ENCODE results near the gene B3GALT6. TPM values are rescaled to one million over a fixed set of nuclear protein-coding genes. Genes with fewer than 3 reads are reported as not detected.

Gene B3GALT6
- total RNA-seq, 2 donors from 2014 or later = 24.8 to 31.5 TPM

DNA sequence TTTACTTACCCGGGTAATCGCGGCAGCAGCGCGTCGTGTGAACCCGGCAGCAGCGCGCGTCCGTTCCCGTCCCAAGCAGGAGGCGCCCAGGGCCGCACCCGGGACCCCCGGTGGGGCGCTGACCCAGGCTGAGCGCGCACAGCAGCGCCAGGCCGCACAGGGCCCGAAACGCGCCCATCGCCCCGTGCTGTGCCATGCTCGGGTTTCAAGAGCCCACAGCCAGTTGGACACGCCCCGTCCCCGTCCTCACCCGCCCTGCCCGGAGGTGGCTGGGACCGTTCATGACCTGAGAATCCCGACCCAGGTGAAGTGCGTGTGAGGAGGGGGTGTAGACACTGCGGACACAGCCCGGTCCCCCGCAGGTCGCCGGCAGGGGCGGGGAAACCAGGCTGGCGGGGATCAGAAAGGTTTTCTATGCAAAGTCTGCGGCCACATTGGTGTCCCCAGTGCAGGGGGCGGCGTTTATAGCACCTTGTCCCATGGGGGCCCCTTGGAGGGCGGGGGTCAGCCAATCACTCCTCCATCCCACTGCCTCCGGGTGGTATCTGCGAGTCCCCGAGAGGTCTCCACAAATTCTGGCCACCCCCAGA is 25.6 kb upstream of the B3GALT6 start, which contains the start of gene TNFRSF18:
TNFRSF18 (minus strand) TSS at position 217 of the 590 bp plus-strand sequence; CDS start at position 196, 21 bp downstream.
- no peaks in the 10 kb centered on the region for H3K36me3 Mint-ChIP-seq (ENCODE audit: low read depth)
- TF ChIP-seq CTCF (conservative IDR thresholded peaks at IDR 0.05) = no peak
- peak within 1 kb of the TSS; percentile 35 for H3K4me3 ChIP-seq (ENCODE audit: low read length)
- no peaks in the 10 kb centered on the region for H3K4me1 ChIP-seq (ENCODE audit: control insufficient read depth, insufficient read depth, low read length)
- DNase-seq = peak; percentile 89
- no peak within 1 kb of the TSS for H3K27ac ChIP-seq (ENCODE audit: low read depth, low read length)
- 13 to 16% methylated on average over 13 to 49 of the region's 49 CpGs for WGBS, 2 experiments (ENCODE audit: insufficient coverage in 1 of 2, insufficient read length in 1 of 2)
- H3K27ac Mint-ChIP-seq = no peak within 1 kb of the TSS
- H3K4me3 Mint-ChIP-seq = peak within 1 kb of the TSS; percentile 26
- H3K36me3 ChIP-seq (ENCODE audit: control insufficient read depth, insufficient read depth, low read length) = no peaks in the 10 kb centered on the region
- peaks cover 1% of the 10 kb centered on the region for H3K27me3 Mint-ChIP-seq (ENCODE audit: insufficient read depth)
- H3K9me3 Mint-ChIP-seq = no peaks in the 10 kb centered on the region
- no peaks in the 10 kb centered on the region for H3K4me1 Mint-ChIP-seq
- peaks cover 28% of the 10 kb centered on the region for H3K27me3 ChIP-seq (ENCODE audit: control insufficient read depth, insufficient read depth, low read length, poor library complexity, severe bottlenecking)
- H3K9ac ChIP-seq (ENCODE audit: extremely low read depth, low read length, poor library complexity, severe bottlenecking) = no peak within 1 kb of the TSS
- no peaks in the 10 kb centered on the region for H3K9me3 ChIP-seq (ENCODE audit: control insufficient read depth, low read length)

DNA sequence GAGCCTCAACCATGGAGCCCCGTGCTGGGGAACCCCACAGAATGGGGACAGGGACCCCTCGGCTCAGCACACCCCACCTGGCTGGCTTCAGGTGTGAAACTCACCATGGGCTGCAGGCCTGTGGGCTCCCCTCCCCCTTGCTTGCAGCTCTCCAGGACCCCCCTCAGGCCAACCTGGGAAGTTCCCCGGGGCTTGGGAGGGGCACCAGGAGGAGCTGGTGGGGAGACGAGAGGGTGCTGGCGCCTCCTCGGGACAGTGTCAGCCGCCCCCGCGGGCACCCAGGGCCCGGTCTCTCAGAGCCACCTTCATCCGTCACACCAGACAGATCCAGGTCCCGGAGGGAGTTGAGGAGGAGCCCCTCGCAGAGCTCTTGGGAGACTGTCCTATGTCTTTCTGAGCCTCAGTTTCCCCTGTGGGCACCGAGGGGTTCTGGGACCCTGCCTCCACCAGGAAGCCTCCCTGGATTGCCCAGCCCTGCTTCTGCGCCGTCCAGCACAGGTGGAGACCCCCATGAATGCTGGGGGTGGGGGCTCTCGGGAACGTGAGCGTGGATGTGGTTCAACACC is 25.0 kb upstream of the B3GALT6 start:
- WGBS, 2 experiments (ENCODE audit: insufficient coverage in 1 of 2, insufficient read length in 1 of 2) = 90 to 91% methylated on average over 14 to 19 of the region's 19 CpGs
- H3K9me3 ChIP-seq (ENCODE audit: control insufficient read depth, low read length) = no peaks in the 10 kb centered on the region
- H3K27ac Mint-ChIP-seq = no peak overlapping the region
- peaks cover 28% of the 10 kb centered on the region for H3K27me3 ChIP-seq (ENCODE audit: control insufficient read depth, insufficient read depth, low read length, poor library complexity, severe bottlenecking)
- no peak for DNase-seq
- no peak overlapping the region for H3K27ac ChIP-seq (ENCODE audit: low read depth, low read length)
- no peak overlapping the region for H3K4me3 ChIP-seq (ENCODE audit: low read length)
- no peaks in the 10 kb centered on the region for H3K4me1 Mint-ChIP-seq
- peak; percentile 62 for TF ChIP-seq CTCF (conservative IDR thresholded peaks at IDR 0.05)
- peaks cover 1% of the 10 kb centered on the region for H3K27me3 Mint-ChIP-seq (ENCODE audit: insufficient read depth)
- no peaks in the 10 kb centered on the region for H3K36me3 Mint-ChIP-seq (ENCODE audit: low read depth)
- H3K4me1 ChIP-seq (ENCODE audit: control insufficient read depth, insufficient read depth, low read length) = no peaks in the 10 kb centered on the region
- peak overlapping the region; percentile 26 for H3K4me3 Mint-ChIP-seq
- H3K36me3 ChIP-seq (ENCODE audit: control insufficient read depth, insufficient read depth, low read length) = no peaks in the 10 kb centered on the region
- H3K9me3 Mint-ChIP-seq = no peaks in the 10 kb centered on the region
- H3K9ac ChIP-seq (ENCODE audit: extremely low read depth, low read length, poor library complexity, severe bottlenecking) = no peak overlapping the region

GRCh38 chr1:1207571-1207892 is 24.5 kb upstream of the B3GALT6 start:
- no peak overlapping the region for H3K4me3 ChIP-seq (ENCODE audit: low read length)
- no peak overlapping the region for H3K9ac ChIP-seq (ENCODE audit: extremely low read depth, low read length, poor library complexity, severe bottlenecking)
- no peaks in the 10 kb centered on the region for H3K36me3 ChIP-seq (ENCODE audit: control insufficient read depth, insufficient read depth, low read length)
- no peaks in the 10 kb centered on the region for H3K36me3 Mint-ChIP-seq (ENCODE audit: low read depth)
- no peak for TF ChIP-seq CTCF (conservative IDR thresholded peaks at IDR 0.05)
- no peaks in the 10 kb centered on the region for H3K9me3 ChIP-seq (ENCODE audit: control insufficient read depth, low read length)
- DNase-seq = no peak
- WGBS, 2 experiments (ENCODE audit: insufficient coverage in 1 of 2, insufficient read length in 1 of 2) = 87 to 93% methylated on average over 9 to 11 of the region's 11 CpGs
- H3K4me1 Mint-ChIP-seq = no peaks in the 10 kb centered on the region
- H3K27ac Mint-ChIP-seq = no peak overlapping the region
- no peak overlapping the region for H3K4me3 Mint-ChIP-seq
- no peaks in the 10 kb centered on the region for H3K9me3 Mint-ChIP-seq
- peaks cover 1% of the 10 kb centered on the region for H3K27me3 Mint-ChIP-seq (ENCODE audit: insufficient read depth)
- peaks cover 28% of the 10 kb centered on the region for H3K27me3 ChIP-seq (ENCODE audit: control insufficient read depth, insufficient read depth, low read length, poor library complexity, severe bottlenecking)
- no peak overlapping the region for H3K27ac ChIP-seq (ENCODE audit: low read depth, low read length)
- H3K4me1 ChIP-seq (ENCODE audit: control insufficient read depth, insufficient read depth, low read length) = no peaks in the 10 kb centered on the region

Data from endodermal cell (in vitro differentiated cells).